Kidney (tissue), 14 donors: Measurements from ENCODE around the gene PRM2. TPM values are rescaled to one million over a fixed set of nuclear protein-coding genes. Genes with fewer than 3 reads are reported as not detected.

Experiments
- DNase-seq, 5 donors: peaks; one replicate each; pipeline ENCODE4 v3.0.0-alpha.2; 2013 to 2020
- FAIRE-seq: peaks from 2 replicates; lab custom pipeline; 2012; peaks lifted over from hg19 to GRCh38; lab: Jason Lieb, UNC
- H3K27ac ChIP-seq, 2 donors: one replicate each; pipeline ENCODE4 v1.7.0; 2013; ENCODE audit warnings: low read depth in 2 of 2, low read length in 2 of 2, inconsistent platforms in 1 of 2
- H3K27me3 ChIP-seq: one replicate; pipeline ENCODE4 v1.7.1; 2013; ENCODE audit warnings: low read length, inconsistent platforms; ENCODE audit not compliant: control insufficient read depth, insufficient read depth
- H3K36me3 ChIP-seq, 3 donors: one replicate each; pipeline versions ENCODE4 v1.7.0 to v1.7.1; 2013; ENCODE audit warnings: low read length in 3 of 3, control low read depth in 1 of 3, inconsistent platforms in 1 of 3; ENCODE audit not compliant: insufficient read depth in 3 of 3, control insufficient read depth in 2 of 3
- H3K4me1 ChIP-seq, 3 donors: one replicate each; pipeline versions ENCODE4 v1.7.0 to v1.7.1; 2013; ENCODE audit warnings: low read length in 3 of 3, inconsistent platforms in 1 of 3, low read depth in 1 of 3; ENCODE audit not compliant: control insufficient read depth in 2 of 3, insufficient read depth in 2 of 3
- H3K4me3 ChIP-seq, 3 donors: one replicate each; pipeline versions ENCODE4 v1.7.0 to v1.8.1; 2013; ENCODE audit warnings: low read length in 3 of 3, control low read depth in 1 of 3, inconsistent platforms in 1 of 3
- H3K9ac ChIP-seq, 3 donors: one replicate each; pipeline versions ENCODE4 v1.7.0 to v1.7.1; 2013; ENCODE audit warnings: low read length in 3 of 3, control low read depth in 1 of 3, inconsistent platforms in 1 of 3
- H3K9me3 ChIP-seq, 3 donors: one replicate each; pipeline versions ENCODE4 v1.7.0 to v1.7.1; 2013; ENCODE audit warnings: low read length in 3 of 3, control low read depth in 1 of 3, inconsistent platforms in 1 of 3; ENCODE audit not compliant: control insufficient read depth in 2 of 3, insufficient read depth in 1 of 3
- intact Hi-C: fragments of 100-400 bp; cut with DNase I; formaldehyde crosslinking; loops from one replicate; pipeline ENCODE4 v1.11.1; 2022
- polyA plus RNA-seq: library from polyadenylated mRNA; stranded (reverse); fragments of 350-450 nt; fragmentation: Illumina TruSeq; extraction: RNeasy Lipid Tissue Mini Kit (QIAGEN cat#74804); gene quantifications from one replicate; pipeline ENCODE4 v1.2.3, GENCODE V29; 2014; ENCODE audit warnings: low read depth, low replicate concordance; ENCODE audit not compliant: insufficient read depth
- total RNA-seq: library from RNA; stranded (reverse); fragmentation: NEBNext Ultra II Directional; extraction: Animal tissue kit (Norgen Biotek cat#: 25700); gene quantifications from one replicate; pipeline ENCODE4 v1.2.1, GENCODE V29; 2021
- TF ChIP-seq, protein P1 (sequence below): IDR thresholded peaks from 3 replicates; pipeline ENCODE4 v1.5.1; 2012; ENCODE audit warnings: mild to moderate bottlenecking, moderate library complexity, borderline replicate concordance; ENCODE audit not compliant: insufficient read depth; ENCODE audit errors: extremely low read depth
- donor health status: control.
- donor health status: control.
- donor health status: control.
- donor health status: control.
- donor health status: control.
- donor health status: DM: yes; HTN: yes; CAD: no.
- donor health status: Normal renal cell carcinoma (clear cell type).

The PRM2 gene
- total and polyA plus RNA-seq, 2 donors from 2014 or later: not detected

GRCh38 chr16:11306381-11306780 is 30.1 kb upstream of the PRM2 start:
- H3K27ac ChIP-seq: no peak overlapping the region
- peaks cover 0 to 2% (median 0%) of the 10 kb centered on the region in 3 donors for H3K9me3 ChIP-seq
- H3K36me3 ChIP-seq: no peaks in the 10 kb centered on the region
- H3K9ac ChIP-seq: no peak overlapping the region
- intact Hi-C loops: no loop called here
- TF ChIP-seq, protein P1, sequence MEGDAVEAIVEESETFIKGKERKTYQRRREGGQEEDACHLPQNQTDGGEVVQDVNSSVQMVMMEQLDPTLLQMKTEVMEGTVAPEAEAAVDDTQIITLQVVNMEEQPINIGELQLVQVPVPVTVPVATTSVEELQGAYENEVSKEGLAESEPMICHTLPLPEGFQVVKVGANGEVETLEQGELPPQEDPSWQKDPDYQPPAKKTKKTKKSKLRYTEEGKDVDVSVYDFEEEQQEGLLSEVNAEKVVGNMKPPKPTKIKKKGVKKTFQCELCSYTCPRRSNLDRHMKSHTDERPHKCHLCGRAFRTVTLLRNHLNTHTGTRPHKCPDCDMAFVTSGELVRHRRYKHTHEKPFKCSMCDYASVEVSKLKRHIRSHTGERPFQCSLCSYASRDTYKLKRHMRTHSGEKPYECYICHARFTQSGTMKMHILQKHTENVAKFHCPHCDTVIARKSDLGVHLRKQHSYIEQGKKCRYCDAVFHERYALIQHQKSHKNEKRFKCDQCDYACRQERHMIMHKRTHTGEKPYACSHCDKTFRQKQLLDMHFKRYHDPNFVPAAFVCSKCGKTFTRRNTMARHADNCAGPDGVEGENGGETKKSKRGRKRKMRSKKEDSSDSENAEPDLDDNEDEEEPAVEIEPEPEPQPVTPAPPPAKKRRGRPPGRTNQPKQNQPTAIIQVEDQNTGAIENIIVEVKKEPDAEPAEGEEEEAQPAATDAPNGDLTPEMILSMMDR: no peak
- FAIRE-seq (no peak), DNase-seq (peak in 1 of 5 donors; percentile 19)
- H3K27me3 ChIP-seq: no peaks in the 10 kb centered on the region
- H3K4me1 ChIP-seq: peaks cover 0 to 16% (median 4%) of the 10 kb centered on the region in 3 donors
- no peak overlapping the region for H3K4me3 ChIP-seq

- H3K27me3 ChIP-seq: no peaks in the 10 kb centered on the region
- H3K9ac ChIP-seq: no peak overlapping the region
- peaks cover 0 to 2% (median 0%) of the 10 kb centered on the region in 3 donors for H3K9me3 ChIP-seq
- TF ChIP-seq, protein P1: no peak
- FAIRE-seq (no peak), DNase-seq (peak in 4 of 5 donors; percentile 48 to 72 (median 72))
- no peak overlapping the region for H3K4me3 ChIP-seq
- intact Hi-C loops: no loop called here
- H3K27ac ChIP-seq: peak overlapping the region; percentile 82 to 91
- H3K4me1 ChIP-seq: peaks cover 0 to 5% (median 4%) of the 10 kb centered on the region in 3 donors
- no peaks in the 10 kb centered on the region for H3K36me3 ChIP-seq
Observed at GRCh38 chr16:11303405-11304138, 27.3 kb upstream of the PRM2 start.

GRCh38 chr16:11302977-11303376 is 26.7 kb upstream of the PRM2 start:
- H3K4me1 ChIP-seq: peaks cover 0 to 4% (median 2%) of the 10 kb centered on the region in 3 donors
- H3K9me3 ChIP-seq: peaks cover 0 to 2% (median 0%) of the 10 kb centered on the region in 3 donors
- H3K27ac ChIP-seq: peak overlapping the region; percentile 82 to 91
- intact Hi-C loops: no loop called here
- H3K36me3 ChIP-seq: no peaks in the 10 kb centered on the region
- no peak overlapping the region for H3K4me3 ChIP-seq
- TF ChIP-seq, protein P1: no peak
- DNase-seq (peak in 3 of 5 donors; percentile 29 to 58 (median 54)), FAIRE-seq (no peak)
- no peaks in the 10 kb centered on the region for H3K27me3 ChIP-seq
- no peak overlapping the region for H3K9ac ChIP-seq
